K562 treated with DMSO at 1 percent for 4 hours (cell line): ENCODE measurements around the gene DUSP3. TPM values are rescaled to one million over a fixed set of nuclear protein-coding genes. Genes with fewer than 3 reads are reported as not detected.

ENCODE experiments used
- total RNA-seq: library from RNA; unstranded; fragments of 300-600 nt; gene quantifications from 2 replicates; pipeline ENCODE4 v1.2.3, GENCODE V29; 2022; ENCODE audit not compliant: insufficient read depth

Gene DUSP3
- total RNA-seq, result 13.9 and 18.7 TPM in 2 replicates

GRCh38 chr17:43778337-43779144 is at the start of gene DUSP3:
TSS of gene DUSP3 (minus strand) at chr17:43778977. CDS start at chr17:43778924, 53 bp downstream.

GRCh38 chr17:43780135-43780534 is 1.4 kb upstream of the DUSP3 start, which contains the start of gene CFAP97D1:
TSS of gene CFAP97D1 (plus strand) at chr17:43780435. CDS start at chr17:43780463, 28 bp downstream.

DNA sequence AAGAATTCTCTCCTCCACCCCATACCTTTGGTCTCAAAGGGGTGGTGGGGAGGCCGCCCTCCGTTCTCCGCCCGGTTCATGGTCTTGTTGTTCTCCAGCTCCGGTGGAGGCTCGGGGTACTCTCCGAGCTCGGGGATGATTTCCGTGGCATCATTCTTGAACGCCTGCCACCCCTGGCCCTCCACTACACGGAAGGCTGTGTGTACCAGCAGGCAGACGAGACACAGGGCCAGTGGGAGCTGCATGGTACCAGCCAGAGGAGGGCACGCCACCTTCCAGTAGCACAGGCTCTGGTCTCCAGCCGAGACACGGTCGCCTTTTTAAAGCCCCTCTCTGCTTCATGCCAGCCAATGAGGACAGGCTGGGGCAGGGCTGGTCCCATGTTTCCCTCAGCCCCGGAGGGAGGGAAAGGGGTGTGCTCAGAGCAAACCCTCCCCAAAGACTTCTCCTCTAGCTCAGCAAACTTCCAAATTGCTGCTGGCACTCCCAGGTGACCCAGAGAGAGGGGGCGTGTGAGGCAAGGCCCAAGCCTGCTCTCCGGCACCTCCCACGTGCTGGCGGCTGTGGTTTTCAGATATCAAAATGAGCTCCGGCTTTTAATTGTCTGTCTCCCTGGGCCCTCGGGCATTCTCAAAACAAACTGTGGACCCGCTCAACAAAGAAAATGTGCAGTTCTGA is 20.1 kb downstream of the DUSP3 start, which contains the start of gene SOST:
SOST (minus strand) TSS at position 295 of the 678 bp plus-strand sequence; CDS start at position 245, 50 bp downstream.

Other genes with a start within 250 kb of the DUSP3 start
- 42.1 and 44.4 TPM in 2 replicates for gene ETV4, start 232.6 kb downstream of the DUSP3 start, total RNA-seq
- not detected in 2 replicates for gene MEOX1, start 117.1 kb downstream of the DUSP3 start, total RNA-seq
- gene SOST, start 20.2 kb downstream of the DUSP3 start, total RNA-seq, result not detected in 2 replicates
- gene CFAP97D1, start 1.5 kb upstream of the DUSP3 start, total RNA-seq, result not detected in 2 replicates
- 1.5 TPM in 1 of 2 replicates, not detected in the other for gene MPP3, start 54.2 kb upstream of the DUSP3 start, total RNA-seq
- not detected in 2 replicates for gene CD300LG, start 68.2 kb upstream of the DUSP3 start, total RNA-seq
- not detected in 2 replicates for gene MPP2, start 128.6 kb upstream of the DUSP3 start, total RNA-seq
- not detected in 2 replicates for gene PPY, start 163.5 kb upstream of the DUSP3 start, total RNA-seq
- not detected in 2 replicates for gene PYY, start 175.0 kb upstream of the DUSP3 start, total RNA-seq
- 0.42 TPM in 1 of 2 replicates, not detected in the other for gene NAGS, start 225.6 kb upstream of the DUSP3 start, total RNA-seq
- 51.5 and 53.2 TPM in 2 replicates for gene TMEM101, start 236.0 kb upstream of the DUSP3 start, total RNA-seq